ENCODE results near the gene IFI30. TPM values are rescaled to one million over a fixed set of nuclear protein-coding genes. Genes with fewer than 3 reads are reported as not detected.

Gene IFI30
- total RNA-seq, 1 experiment from 2014 or later: 22.4 TPM

DNA sequence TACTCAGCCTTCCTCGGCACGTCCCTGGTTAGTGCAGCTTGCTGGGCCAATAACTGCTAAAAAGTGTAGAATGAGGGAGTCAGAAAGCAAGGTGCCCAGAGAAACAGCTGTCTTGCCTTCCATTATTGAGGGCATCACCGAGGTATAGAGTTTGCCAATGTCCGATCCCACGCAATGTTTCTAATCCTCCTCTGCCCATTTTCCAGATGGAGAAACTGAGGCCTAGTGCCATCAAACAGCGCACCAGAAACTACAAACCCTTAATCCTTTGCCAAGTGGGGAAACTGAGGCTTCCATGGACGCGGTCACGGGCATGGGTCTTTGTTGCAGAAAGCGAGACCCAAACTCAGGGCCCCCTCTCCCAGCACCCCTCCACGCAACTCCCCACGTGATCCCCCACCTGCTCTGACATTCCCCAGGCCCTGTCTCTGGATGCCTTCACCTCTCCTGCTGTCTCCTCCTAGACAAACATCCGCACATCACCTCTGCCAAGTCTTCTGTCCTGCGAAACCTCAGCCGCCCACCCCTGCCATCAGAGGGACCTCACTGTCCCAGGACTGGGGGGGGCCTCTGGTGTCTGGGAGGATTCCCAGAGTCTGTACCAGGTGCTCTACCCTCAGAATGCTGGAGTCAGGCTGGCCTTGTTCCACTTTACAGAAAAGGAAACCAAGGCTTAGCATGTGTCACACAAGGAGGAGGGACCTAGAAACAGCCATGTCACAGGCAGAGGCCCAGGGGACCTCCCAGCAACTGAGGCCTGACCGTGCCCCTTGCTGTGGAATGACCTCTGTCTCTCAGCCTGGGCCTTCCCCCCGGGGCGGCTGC lies 53.6 kb downstream of the IFI30 start:
- no peak overlapping the region for H3K27ac Mint-ChIP-seq (ENCODE audit: unreplicated experiment)
- intact Hi-C loops (cut with micrococcal nuclease; ENCODE audit: unreplicated experiment): no loop called here
- CTCF ChIA-PET: no interaction called here
- no peak overlapping the region for H3K4me3 Mint-ChIP-seq (ENCODE audit: low read depth, unreplicated experiment)
- no peak for TF ChIP-seq CTCF (IDR thresholded peaks at IDR 0.05; ENCODE audit: unreplicated experiment)
- no TSS peak for BruUV-seq (replicated peaks)
- peaks cover 22% of the 10 kb centered on the region for H3K4me1 Mint-ChIP-seq (ENCODE audit: low read depth, unreplicated experiment)
- peaks cover 56% of the 10 kb centered on the region for H3K27me3 Mint-ChIP-seq (ENCODE audit: unreplicated experiment)
- no peaks in the 10 kb centered on the region for H3K9me3 Mint-ChIP-seq (ENCODE audit: low read depth, unreplicated experiment)
- H3K36me3 Mint-ChIP-seq (ENCODE audit: insufficient read depth, unreplicated experiment): peaks cover 24% of the 10 kb centered on the region
- no peak for DNase-seq

Other genes with a start within 250 kb of the IFI30 start
- 51.1 and 53.4 TPM in 2 replicates for gene CCDC124, start 240.8 kb upstream of the IFI30 start, total RNA-seq (2022)
- gene KCNN1, start 206.7 kb upstream of the IFI30 start, total RNA-seq (2022): not detected in 2 replicates
- gene ARRDC2, start 165.6 kb upstream of the IFI30 start, total RNA-seq (2022): 15.8 and 23.0 TPM in 2 replicates
- gene IL12RB1, start 86.9 kb upstream of the IFI30 start, total RNA-seq (2022): not detected in 2 replicates
- 5.5 and 5.9 TPM in 2 replicates for gene MAST3, start 76.0 kb upstream of the IFI30 start, total RNA-seq (2022)
- gene PIK3R2, start 20.6 kb upstream of the IFI30 start, total RNA-seq (2022): 22.5 and 23.2 TPM in 2 replicates
- gene MPV17L2, start 19.4 kb downstream of the IFI30 start, total RNA-seq (2022): 10.9 and 11.5 TPM in 2 replicates
- 1.9 TPM in 2 replicates for gene RAB3A, start 30.2 kb downstream of the IFI30 start, total RNA-seq (2022)
- 0.90 and 2.4 TPM in 2 replicates for gene PDE4C, start 52.6 kb downstream of the IFI30 start, total RNA-seq (2022)
- gene IQCN, start 100.6 kb downstream of the IFI30 start, total RNA-seq (2022): 1.5 and 1.6 TPM in 2 replicates
- 44.9 and 60.9 TPM in 2 replicates for gene JUND, start 107.8 kb downstream of the IFI30 start, total RNA-seq (2022)
- gene LSM4, start 149.3 kb downstream of the IFI30 start, total RNA-seq (2022): 111 and 115 TPM in 2 replicates
- gene PGPEP1, start 166.8 kb downstream of the IFI30 start, total RNA-seq (2022): 27.9 and 42.0 TPM in 2 replicates
- gene GDF15, start 212.3 kb downstream of the IFI30 start, total RNA-seq (2022): 56.6 and 80.3 TPM in 2 replicates
- not detected in 2 replicates for gene LRRC25, start 223.8 kb downstream of the IFI30 start, total RNA-seq (2022)
- gene SSBP4, start 245.6 kb downstream of the IFI30 start, total RNA-seq (2022): 38.8 and 51.5 TPM in 2 replicates

Data from Calu3 (cell line).